Suppressor macrophage treated with lipopolysaccharide for 1 hour (primary cell): ENCODE data around the gene MYO18A.

Experiments
- DNase-seq, 3 donors: peaks; one replicate each; pipeline ENCODE4 v3.0.0-alpha.2; 2020 to 2022

The MYO18A gene

GRCh38 chr17:29145289-29146073 lies 34.7 kb downstream of the MYO18A start:
- peak; percentile 81 to 83 (median 82) for DNase-seq

- peak; percentile 60 to 64 (median 63) for DNase-seq
Measured at GRCh38 chr17:29143894-29144293, 36.3 kb downstream of the MYO18A start.

- no peak for DNase-seq
Measured at GRCh38 chr17:29141514-29141876, 38.7 kb downstream of the MYO18A start.

GRCh38 chr17:29140631-29141513 lies 39.3 kb downstream of the MYO18A start:
- peak; percentile 61 to 66 (median 66) for DNase-seq

GRCh38 chr17:29140051-29140621 lies 40.1 kb downstream of the MYO18A start:
- peak; percentile 91 to 95 (median 94) for DNase-seq

GRCh38 chr17:29138971-29139691 lies 41.1 kb downstream of the MYO18A start:
- DNase-seq, result peak; percentile 54 to 70 (median 57)

GRCh38 chr17:29138184-29138955 lies 41.8 kb downstream of the MYO18A start:
- peak; percentile 34 to 68 (median 63) for DNase-seq

GRCh38 chr17:29136998-29137730 lies 43.0 kb downstream of the MYO18A start:
- peak; percentile 36 to 69 (median 60) for DNase-seq

- no peak for DNase-seq
Measured at GRCh38 chr17:29135464-29135863, 44.7 kb downstream of the MYO18A start.

GRCh38 chr17:29133121-29133713 lies 47.0 kb downstream of the MYO18A start:
- peak; percentile 62 to 75 (median 71) for DNase-seq

GRCh38 chr17:29131814-29132682 lies 48.1 kb downstream of the MYO18A start:
- peak; percentile 36 to 52 (median 44) for DNase-seq

GRCh38 chr17:29129731-29130130 lies 50.5 kb downstream of the MYO18A start:
- no peak for DNase-seq

GRCh38 chr17:29127840-29128239 lies 52.4 kb downstream of the MYO18A start:
- no peak for DNase-seq

GRCh38 chr17:29126268-29126930 lies 53.8 kb downstream of the MYO18A start:
- peak; percentile 67 to 72 (median 69) for DNase-seq

GRCh38 chr17:29125651-29126050 lies 54.5 kb downstream of the MYO18A start:
- no peak for DNase-seq

GRCh38 chr17:29124925-29125273 lies 55.3 kb downstream of the MYO18A start:
- no peak for DNase-seq

GRCh38 chr17:29124135-29124924 lies 55.9 kb downstream of the MYO18A start:
- DNase-seq, result peak; percentile 76 to 85 (median 82)

- DNase-seq, result no peak
Measured at GRCh38 chr17:29123111-29123510, 57.1 kb downstream of the MYO18A start.
